HK-2 (cell line): ENCODE data around the gene GLRX2.

Source experiments
- DNase-seq: peaks from one replicate; pipeline ENCODE4 v3.0.0-alpha.2; 2018; ENCODE audit not compliant: unreplicated experiment

The GLRX2 gene

DNA sequence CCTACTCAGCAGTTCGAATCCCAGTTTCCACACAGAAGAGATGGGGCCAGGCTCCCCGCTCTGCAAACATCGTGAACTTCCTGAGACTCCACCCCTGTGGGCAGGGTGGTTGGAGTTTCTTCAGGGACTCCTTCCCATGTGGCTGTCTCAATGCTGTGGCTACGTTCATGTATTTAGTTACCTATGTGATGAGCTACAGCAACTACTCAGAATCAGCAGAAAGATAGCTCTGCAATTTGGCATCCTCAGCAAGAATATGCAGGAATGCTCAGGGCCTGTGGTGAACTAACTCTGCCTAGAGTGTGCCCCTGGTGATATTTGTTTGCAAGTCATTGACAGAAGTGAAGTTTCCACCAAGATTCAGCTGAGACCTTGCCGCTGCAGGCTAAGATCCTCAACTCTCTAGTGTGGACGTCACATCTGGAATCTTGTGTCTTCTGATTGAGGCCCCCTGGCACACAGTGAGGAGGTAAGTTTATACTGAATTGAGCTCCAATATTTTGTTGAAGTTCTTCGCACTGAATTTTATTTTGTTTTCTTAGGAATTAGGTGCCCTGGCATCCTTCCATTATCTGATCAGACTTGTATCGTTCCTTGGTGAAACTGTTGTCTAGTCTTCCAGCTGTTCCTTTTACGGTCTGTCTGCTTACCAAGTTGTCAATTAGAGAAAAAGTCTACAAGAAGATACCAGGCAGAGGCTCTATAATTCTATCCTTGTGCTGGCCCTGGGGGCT, 8.2 kb upstream of the GLRX2 start:
- no peak for DNase-seq

DNA sequence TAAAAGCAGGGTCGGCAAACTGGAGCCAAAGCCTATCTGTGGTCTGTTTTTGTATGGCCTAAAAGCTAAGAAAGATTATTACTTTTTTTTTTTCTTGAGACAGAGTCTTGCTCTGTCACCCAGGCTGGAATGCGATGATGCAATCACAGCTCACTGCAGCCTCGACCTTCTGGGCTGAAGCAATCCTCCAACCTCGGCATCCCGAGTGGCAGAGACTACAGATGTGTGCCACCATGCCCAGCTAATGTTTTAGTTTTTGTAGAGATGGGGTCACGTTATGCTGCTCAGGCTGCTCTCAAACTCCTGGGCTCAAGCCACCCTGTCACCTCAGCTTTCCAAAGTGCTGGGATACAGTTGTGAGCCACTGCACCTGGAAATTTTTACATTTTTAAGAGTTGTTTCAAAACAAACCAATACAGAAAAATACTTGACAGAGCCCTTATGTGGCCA, 6.5 kb upstream of the GLRX2 start:
- DNase-seq: peak; percentile 67

DNA sequence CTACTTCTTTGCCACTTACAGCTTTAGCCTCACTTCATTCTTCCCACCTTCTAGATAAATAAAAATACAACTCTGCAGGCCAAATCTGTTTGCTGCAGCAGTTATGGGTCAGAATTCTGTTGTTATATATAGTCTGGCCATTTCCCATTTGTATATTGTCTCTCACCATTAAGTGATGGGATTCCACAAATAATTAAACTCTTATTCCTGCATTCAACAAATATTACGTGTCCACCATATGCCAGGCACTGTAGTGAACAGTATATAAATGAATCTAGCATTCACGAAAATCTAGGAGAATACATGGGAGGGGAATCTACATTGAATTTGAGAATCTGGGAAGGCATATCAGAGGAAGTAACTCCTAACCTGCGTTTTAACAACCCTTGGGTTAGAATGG, 5.7 kb upstream of the GLRX2 start:
- DNase-seq: no peak

DNA sequence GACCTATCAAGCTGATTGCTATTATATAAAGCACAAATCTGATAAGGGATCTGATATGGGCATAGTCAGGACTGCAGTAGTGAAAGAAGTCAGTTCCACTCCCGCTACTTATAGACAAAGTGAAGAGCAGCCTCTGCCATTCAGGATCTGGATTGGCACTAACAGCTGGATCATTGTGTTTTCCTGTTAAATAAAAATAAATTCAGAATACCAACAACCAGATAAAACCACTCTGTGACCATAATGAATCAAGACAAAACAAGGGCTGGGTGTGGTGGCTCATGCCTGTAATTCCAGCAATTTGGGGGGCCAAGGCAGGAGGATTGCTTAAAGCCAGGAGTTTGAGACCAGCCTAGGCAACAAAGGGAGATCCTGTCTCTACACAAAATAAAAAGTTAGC, 5.0 kb upstream of the GLRX2 start:
- no peak for DNase-seq

DNA sequence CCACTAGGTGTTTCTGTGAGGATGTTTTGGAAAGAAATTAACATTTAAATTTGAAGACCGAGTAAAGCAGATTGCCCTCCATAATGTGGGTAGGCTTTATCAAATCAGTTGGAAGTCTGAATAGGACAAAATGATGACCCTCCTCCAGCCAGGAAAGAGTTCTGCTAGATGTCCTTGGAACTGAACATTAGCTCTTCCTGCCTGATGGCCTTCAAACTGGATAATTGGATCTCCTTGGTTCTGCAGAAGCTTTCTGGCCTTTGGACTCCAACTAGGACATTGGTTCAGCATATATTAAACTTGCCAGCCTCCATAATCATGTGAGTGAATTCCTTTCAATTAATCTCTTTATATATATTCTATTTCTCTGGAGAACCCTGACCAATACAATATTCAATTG, 4.4 kb upstream of the GLRX2 start:
- DNase-seq: no peak

DNA sequence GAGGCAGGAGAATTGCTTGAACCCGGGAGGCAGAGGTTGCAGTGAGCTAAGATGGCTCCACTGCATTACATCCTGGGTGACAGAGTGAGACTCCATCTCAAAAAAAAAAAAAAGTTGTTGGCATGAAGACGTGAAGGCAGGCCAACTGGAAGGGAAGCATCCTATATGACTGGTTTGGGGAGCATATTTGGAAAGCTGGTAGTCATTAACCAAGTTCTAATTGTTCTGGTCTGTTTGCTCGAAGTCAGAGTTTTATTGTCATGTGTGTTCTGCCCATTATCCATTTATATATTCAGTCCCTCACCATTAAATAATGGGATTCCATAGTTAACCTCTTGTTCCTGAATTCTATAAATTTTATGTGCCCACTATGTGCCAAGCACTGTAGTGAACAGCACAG, 3.3 kb upstream of the GLRX2 start:
- no peak for DNase-seq

DNA sequence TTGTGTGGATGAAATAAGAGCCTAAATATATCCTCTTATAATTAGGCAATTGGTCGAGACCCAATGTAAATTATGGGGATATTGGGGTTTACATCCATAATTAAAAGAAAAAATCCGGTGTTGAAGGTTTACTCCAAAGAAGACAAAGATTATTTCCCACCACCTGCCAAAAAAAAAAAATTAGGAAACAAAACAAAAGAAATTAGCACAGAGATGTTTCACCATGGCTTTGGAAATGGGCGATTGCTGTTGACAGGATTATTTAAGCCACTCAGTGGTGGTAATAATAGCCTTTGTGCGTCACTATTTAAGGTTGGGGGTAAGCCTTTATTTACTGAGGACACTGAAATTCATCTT, 585 bp upstream of the GLRX2 start:
- DNase-seq: no peak

DNA sequence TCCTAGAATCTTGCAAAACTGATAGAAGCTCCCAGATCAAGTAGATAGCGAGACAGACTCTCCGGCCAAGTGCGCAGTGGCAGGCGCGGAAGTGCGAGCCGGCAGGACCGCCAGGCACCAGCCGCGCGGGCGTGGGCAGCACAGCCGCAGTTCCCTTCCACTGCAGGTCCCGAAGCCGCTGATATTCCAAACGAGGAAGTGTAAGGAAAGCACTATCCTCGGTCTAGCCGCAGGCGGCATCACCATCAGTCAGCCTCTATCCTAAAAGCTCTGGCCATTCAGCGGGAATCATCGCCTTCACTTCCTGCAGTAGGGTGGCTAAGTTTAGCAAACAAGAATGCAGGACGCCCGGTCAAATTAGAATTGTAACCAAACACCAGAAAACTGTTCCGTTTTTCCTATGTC, 710 bp downstream of the GLRX2 start:
- DNase-seq: peak; percentile 60

DNA sequence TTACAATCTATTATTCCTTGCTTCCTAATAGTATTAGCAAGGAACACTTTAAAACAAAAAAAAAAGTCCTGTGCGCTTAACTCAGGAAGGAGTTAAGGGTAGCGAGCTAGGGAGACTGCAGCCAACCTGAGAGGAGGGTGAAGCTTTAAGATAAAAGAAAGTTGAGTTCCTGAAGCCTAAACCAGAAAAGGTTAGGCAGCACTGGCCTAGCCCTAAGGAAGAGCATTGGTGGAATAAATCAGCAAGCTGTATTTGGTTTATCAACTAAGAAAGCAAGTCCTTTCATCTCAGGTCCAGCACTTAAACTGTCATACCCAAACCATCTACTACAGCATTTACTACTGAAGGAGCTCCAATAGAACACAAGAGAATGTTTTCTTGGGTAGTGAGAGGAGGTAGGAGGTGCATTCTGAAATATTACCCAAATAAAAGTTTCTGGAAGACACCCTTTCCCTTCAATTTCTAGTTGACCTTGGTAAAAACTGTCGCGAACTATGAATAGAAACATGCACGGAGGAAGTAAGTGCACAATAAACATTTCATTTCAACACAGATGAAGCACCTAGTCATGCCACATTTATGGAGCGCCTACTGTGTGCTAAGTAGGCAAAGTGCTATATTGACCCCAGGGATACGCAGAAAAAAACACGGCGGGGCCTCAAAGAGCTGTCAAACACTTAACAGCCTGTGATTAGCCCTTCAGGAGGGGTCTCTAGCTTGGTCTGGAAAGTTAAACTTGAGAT, 1.3 kb downstream of the GLRX2 start:
- no peak for DNase-seq

DNA sequence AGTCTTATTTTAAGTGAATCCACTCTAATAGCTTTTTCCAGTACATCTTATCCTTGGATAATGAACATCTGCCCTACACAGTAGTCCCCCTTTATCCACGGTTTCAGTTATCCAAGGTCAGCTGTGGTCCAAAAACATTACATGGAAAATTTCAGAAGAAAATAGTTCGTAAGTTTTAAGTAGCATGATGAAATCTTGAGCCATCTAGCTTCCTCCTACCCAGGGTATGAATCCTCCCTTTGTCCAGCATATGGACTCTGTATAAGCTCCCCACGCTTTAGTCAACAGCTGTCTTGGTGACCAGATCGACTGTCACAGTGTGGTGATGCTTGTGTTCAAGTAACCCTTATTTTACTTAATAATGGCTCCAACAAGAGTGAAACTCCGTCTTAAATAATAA, 2.6 kb downstream of the GLRX2 start:
- DNase-seq: no peak

DNA sequence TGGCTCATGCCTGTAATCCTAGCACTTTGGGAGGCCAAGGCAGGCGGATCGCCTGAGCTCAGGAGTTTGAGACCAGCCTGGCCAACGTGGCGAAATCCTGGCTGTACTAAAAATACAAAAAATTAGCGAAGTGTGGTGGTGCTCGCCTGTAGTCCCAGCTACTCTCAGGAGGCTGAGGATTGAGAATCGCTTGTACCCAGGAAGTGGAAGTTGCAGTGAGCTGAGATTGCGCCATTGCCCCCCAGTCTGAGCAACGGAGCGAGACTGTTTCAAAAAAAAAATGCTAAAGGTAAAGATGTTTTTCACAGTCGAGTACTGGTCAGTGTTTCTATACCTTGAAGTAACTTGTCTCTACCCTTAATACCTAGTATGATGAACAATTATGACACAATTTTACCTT, 11.1 kb downstream of the GLRX2 start:
- DNase-seq: no peak

DNA sequence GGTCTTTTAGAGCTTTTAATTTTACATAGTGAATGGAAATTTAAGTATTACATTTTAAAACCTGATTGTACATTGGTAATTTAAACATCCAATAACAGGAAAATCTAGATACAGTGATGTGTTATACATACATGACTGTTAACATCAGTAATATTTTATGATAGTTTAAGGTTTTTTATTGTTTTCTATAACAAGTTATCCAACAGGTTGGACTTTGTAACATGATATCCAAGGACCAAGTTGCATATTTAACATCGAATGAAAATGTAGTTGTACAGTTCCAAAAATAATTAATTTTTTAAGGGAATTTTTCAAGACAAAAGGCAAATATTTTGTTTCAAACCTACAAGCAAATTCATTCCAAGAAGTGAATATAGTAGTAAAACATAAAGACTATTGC, 14.3 kb downstream of the GLRX2 start:
- DNase-seq: no peak

DNA sequence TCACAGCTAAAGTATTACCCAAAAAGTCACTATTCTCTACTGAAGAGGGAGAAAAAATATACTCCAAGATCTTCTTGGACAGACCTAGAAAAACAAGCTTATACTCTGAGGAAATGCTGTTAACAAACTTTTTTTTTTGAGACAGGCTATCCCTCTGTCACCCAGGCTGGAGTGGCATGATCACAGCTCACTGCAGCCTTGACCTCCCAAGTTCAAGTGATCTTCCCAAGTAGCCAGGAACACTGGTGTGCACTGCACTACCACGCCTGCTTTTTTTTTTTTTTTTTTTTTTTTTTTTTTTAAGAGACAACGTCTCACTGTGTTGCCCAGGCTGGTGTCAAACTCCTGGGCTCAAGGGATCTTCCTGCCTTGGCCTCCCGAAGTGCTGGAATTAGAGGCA, 17.3 kb downstream of the GLRX2 start:
- no peak for DNase-seq

DNA sequence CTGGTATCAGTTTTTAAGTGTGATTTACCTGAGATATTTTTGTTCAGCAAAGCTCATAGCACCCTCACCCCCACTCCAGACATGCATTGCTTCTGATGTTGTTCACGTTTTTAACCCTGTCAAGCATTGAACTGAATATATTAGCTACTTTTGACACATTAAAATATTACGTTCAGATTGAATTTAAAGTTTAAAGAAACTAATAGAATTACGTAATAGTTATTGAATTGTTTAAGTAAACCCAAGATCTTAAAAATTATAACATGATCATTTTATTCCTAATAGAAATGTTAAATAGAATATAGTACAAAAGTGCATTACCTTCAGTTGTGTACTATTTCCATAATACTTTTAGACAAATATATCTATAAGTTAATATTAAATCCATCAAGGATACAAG, 18.9 kb downstream of the GLRX2 start:
- DNase-seq: no peak

DNA sequence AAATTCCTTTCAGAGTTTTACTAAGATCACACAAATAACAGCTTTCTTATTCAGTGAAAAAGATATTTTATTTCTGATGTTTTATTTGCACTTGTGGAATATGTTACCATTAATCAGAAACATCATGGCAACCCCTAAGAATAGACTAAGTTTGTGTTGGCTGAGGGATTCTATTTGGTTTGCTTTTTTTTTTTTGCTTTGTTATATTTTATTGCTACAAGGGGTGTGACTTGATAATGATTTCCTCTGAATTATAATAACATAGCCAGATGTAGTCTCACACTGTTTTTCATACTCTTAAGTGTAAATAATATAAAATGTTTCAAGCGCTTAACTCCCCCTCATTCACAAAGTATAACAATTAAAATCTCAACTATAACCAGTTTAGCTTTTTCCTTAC, 20.0 kb downstream of the GLRX2 start:
- DNase-seq: no peak

DNA sequence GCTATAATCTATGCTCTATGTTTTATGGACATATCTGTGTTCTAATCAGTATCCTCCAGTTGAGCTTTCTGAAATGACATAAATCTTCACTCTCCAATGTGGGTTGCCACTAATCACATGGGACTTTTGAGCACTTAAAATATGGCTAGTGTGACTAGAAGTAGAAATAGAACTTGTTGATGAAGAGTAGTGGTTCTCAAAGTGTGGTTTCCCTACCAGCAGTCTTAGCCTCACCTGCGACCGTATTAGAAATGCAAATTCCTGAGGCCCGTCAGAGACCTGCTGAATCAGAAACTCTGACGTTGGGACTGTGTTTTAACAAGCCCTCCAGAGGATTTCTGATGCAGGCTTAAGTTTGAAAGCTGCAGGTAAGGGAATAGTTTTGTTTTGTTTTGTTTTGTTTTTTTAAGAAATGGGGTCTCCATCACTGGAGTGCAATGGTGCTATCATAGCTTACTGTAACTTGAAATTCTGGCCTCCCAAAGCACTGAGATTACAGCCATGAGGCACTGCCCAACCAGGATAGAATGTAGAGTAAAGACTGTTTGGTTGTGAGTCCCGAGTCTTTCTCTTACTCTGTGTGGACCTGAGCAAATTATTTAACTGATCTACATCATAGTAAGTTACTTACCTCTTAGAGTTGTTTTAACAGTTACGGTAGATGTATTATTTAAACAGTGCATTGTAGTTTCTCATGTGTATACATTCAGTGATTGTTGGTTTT, 21.7 kb downstream of the GLRX2 start:
- DNase-seq: no peak

DNA sequence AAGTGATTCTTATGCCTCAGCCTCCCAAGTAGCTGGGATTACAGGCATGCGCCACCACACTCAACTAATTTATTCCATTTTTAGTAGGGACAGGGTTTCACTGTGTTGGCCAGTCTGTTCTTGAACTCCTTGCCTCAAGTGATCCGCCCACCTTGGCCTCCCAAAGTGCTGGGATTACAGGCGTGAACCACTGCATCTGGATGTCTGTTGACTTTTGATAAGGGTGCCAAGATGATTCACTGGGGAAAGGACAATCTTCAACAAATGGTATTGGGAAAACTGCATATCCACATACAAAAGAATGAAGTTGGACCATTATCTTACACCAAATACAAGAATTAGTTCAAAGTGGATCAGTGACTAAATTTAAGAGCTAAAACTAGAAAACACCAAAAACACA, 26.0 kb downstream of the GLRX2 start:
- no peak for DNase-seq

DNA sequence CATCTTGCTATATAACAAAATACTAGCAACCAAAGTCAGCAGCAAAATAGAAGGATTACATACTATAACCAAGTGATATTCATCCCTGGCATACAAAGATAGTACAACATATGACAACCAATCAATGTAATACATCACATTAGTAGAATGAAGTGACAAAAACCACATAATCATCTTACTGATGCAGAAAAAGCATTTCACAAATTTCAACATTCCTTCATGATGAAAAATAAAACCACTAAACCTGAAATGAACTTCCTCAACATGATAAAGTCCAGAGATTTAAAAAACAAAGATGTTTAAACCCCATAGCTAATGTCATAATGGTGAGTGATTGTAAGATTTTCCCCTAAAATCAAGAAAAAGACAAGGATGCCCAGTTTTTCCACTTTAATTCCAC, 27.2 kb downstream of the GLRX2 start:
- no peak for DNase-seq

DNA sequence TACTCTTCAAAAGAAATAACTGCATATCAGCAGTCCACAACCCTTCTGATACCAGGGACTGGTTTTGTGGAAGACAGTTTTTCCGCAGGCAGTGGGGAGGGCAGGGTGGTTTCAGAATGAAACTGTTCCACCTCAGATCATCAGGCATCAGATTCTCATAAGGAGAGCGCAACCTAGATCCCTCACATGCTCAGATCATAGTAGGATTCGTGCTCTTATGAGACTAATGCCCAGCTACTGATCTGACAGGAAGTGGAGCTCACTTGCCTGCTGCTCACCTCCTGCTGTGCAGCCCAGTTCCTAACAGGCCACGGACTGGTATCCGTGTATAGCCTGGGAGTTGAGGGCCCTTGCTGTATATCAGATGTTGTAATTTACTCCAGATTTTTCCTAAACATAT, 34.3 kb downstream of the GLRX2 start:
- DNase-seq: no peak

DNA sequence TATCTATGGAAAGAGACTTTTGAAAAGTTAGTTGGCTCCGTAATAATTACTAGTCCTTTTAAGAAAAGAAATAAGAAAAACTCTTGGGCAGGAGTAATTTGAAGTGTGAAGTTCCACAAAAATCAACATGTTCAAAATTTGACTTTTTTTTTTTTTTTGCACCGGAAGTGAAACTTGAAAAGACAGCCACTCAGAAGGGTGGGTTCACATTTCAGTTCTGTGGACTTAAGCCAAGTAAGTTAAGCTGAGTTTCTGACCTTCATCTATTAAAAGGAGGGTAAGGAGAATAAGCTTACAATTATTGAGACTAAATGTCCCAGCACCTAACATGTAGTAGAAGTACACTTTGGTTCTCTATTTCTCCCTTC, 34.8 kb downstream of the GLRX2 start:
- DNase-seq: no peak

DNA sequence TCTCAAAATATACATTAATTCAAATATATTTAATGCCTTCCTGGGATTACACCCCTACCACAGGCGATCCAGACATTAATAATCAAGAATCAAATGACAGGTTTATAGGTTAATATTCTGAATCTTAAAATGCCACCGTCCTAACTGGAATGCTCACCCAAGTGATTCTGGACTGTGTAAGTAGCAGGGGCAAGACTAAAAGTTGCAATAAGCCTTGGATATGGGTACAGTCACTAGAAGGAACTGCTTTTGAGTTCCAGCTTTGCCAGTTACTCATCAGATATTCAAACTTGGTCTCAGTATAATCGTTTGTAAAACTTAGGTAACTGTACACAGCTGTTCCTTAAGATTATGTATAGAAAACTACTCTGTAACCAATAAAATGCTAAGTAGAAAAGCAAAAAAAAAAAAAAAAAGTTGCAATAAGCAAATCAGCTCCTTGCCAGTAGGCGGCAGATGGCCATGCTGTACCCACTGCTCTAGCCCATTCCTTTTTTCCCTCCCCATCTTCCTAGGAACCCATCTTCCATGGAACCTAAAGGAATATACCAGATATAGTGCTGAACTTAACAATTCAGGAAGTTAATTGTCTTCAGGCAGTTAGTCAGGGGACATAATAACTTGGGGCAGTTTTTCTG, 35.3 kb downstream of the GLRX2 start:
- DNase-seq: no peak

DNA sequence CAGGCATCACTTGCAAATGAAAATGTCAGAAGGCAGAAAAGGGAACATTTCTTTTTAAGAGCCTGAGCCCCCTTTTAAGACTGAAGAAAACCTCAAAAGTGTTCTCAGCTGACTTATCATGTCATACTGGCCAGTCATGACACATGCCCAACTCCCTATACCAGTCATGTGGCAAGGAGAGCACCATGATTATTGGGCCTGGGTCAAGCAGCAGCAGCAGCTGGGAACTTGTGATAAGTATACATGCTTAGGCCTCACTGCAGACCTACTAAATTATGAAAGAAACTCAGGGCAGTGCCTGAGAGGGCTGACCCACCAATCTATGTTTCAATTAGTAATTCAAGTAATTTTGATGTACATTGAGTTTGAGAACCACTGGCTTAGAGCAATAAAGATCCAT, 37.2 kb downstream of the GLRX2 start:
- no peak for DNase-seq

DNA sequence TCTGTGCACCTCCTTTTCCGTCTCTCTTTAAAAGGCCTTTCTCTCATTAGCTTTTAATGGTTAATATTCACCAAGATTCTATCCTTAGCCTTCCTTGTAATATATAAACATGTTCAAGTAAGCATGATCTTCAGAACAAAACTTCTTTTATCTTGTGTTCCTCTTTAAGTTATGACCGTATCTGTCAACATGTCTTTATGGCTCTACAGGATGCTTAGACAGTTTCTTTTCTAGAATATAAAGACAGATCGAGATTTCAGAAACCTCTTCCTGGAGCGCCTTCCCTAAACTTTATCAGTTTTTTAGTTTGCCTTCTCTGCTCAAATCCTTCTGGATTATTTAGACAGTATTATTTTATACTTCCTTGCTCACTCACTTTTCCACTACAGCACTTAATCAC, 38.6 kb downstream of the GLRX2 start:
- no peak for DNase-seq
